HCT116 (cell line): ENCODE measurements around the gene PLD3. TPM values are rescaled to one million over a fixed set of nuclear protein-coding genes. Genes with fewer than 3 reads are reported as not detected.

ENCODE experiments used
- ATAC-seq: fragments of 200-7000 bp; cut with Tn5 transposase; 2 replicates; pipeline ENCODE4 v1.9.1; 2020; ENCODE audit warnings: mild to moderate bottlenecking, moderate library complexity
- BruUV-seq: library from RNA; stranded (reverse); fragments of 400-500 nt; replicated peaks from 2 replicates; lab custom pipeline; 2021; lab: Mats Ljungman, UMichigan
- CTCF ChIA-PET: fragments of 300-600 bp; sonication (Branson Sonifier 250); formaldehyde crosslinking; loops from one replicate; lab custom pipeline; 2021; ENCODE audit warnings: antibody characterized with exemption; lab: Charles Lee
- POLR2A ChIA-PET: fragments of 300-600, 350-600 bp; sonication (Branson Sonifier 250); formaldehyde crosslinking; loops from one replicate; lab custom pipeline; 2021; ENCODE audit warnings: antibody characterized with exemption; lab: Charles Lee
- RAD21 ChIA-PET, 2 experiments: fragments of 300-600 bp; sonication (Branson Sonifier 250); formaldehyde crosslinking; loops; one replicate each; lab custom pipeline; 2023; ENCODE audit warnings: low total read pairs in 2 of 2; ENCODE audit not compliant: uncharacterized antibody in 2 of 2, unreplicated experiment in 2 of 2, low non-redundant PET in 1 of 2; lab: Charles Lee
- DNase-seq: peaks from one replicate; pipeline ENCODE4 v3.0.0-alpha.2; 2010; ENCODE audit warnings: low read depth, low spot score
- H2AFZ ChIP-seq: fragments of 200-600 bp; shearing (Covaris generic), sonication (generic); 2 replicates; pipeline ENCODE4 v1.6.1; 2017; ENCODE audit warnings: low read depth, mixed run types, mixed read lengths, antibody characterized with exemption, low read length; ENCODE audit not compliant: poor library complexity, severe bottlenecking
- H3K27ac ChIP-seq: 2 replicates; pipeline ENCODE4 v1.5.1; 2012; ENCODE audit warnings: low read depth, low read length
- H3K27me3 ChIP-seq: fragments of 200-600 bp; sonication (generic); 2 replicates; pipeline ENCODE4 v1.6.1; 2016; ENCODE audit warnings: mixed run types, low read length, mixed read lengths; ENCODE audit not compliant: insufficient read depth
- H3K36me3 ChIP-seq, 2 experiments: fragments of 200-500 bp in 1 of 2; fragments of 200-600 bp in 1 of 2; sonication (Bioruptor generic) in 1 of 2; sonication (generic) in 1 of 2; 2 replicates each; pipeline versions ENCODE4 v1.5.1 to v1.6.1; 2014 to 2016; ENCODE audit warnings: low read length in 2 of 2, inconsistent platforms in 1 of 2, mixed read lengths in 1 of 2, mixed run types in 1 of 2; ENCODE audit not compliant: insufficient read depth in 2 of 2, control insufficient read depth in 1 of 2
- H3K4me1 ChIP-seq, 2 experiments: fragments of 200-600 bp in 1 of 2; sonication (generic) in 1 of 2; 2 replicates each; pipeline versions ENCODE4 v1.5.1 to v1.6.1; 2012 to 2017; ENCODE audit warnings: low read length in 2 of 2, inconsistent platforms in 1 of 2, mild to moderate bottlenecking in 1 of 2, mixed read lengths in 1 of 2, mixed run types in 1 of 2, moderate library complexity in 1 of 2; ENCODE audit not compliant: insufficient read depth in 2 of 2, control insufficient read depth in 1 of 2
- H3K4me2 ChIP-seq: fragments of 200-600 bp; sonication (generic); 2 replicates; pipeline ENCODE4 v1.6.1; 2017; ENCODE audit warnings: mixed run types, low read length, mixed read lengths
- H3K4me3 ChIP-seq, 2 experiments: fragments of 200-600 bp in 1 of 2; sonication (generic) in 1 of 2; replicated peaks in 1 of 2; 2 replicates each; pipeline ENCODE4 v1.5.1; 2011 to 2016; ENCODE audit warnings: low read length in 2 of 2, control low read depth in 1 of 2, low read depth in 1 of 2, mild to moderate bottlenecking in 1 of 2, mixed read lengths in 1 of 2, mixed run types in 1 of 2
- H3K79me2 ChIP-seq: fragments of 200-600 bp; sonication (generic); 2 replicates; pipeline ENCODE4 v1.6.1; 2017; ENCODE audit warnings: mild to moderate bottlenecking, mixed run types, low read length, moderate library complexity, mixed read lengths; ENCODE audit not compliant: insufficient read depth
- H3K9ac ChIP-seq: fragments of 200-600 bp; sonication (generic); 2 replicates; pipeline ENCODE4 v1.6.1; 2016; ENCODE audit warnings: low read length, mixed read lengths
- H3K9me2 ChIP-seq: fragments of 200-600 bp; sonication (generic), shearing (Covaris generic); 2 replicates; pipeline ENCODE4 v1.6.1; 2017; ENCODE audit warnings: mixed run types, mild to moderate bottlenecking, moderate library complexity; ENCODE audit not compliant: insufficient read depth
- H3K9me3 ChIP-seq, 2 experiments: fragments of 200-500 bp in 1 of 2; fragments of 200-600 bp in 1 of 2; sonication (Bioruptor generic) in 1 of 2; sonication (generic) in 1 of 2; 2 replicates each; pipeline ENCODE4 v1.6.1; 2014 to 2017; ENCODE audit warnings: low read length in 2 of 2, mixed read lengths in 2 of 2, inconsistent platforms in 1 of 2, low read depth in 1 of 2, mild to moderate bottlenecking in 1 of 2, mixed run types in 1 of 2, moderate library complexity in 1 of 2; ENCODE audit not compliant: control insufficient read depth in 1 of 2, insufficient read depth in 1 of 2
- H4K20me1 ChIP-seq: fragments of 200-600 bp; sonication (generic), shearing (Covaris generic); 2 replicates; pipeline ENCODE4 v1.6.1; 2017; ENCODE audit warnings: mixed run types, mild to moderate bottlenecking, moderate library complexity; ENCODE audit not compliant: insufficient read depth
- CBX3 ChIP-seq: IDR thresholded peaks from 2 replicates; pipeline ENCODE4 v1.6.1; 2012; ENCODE audit warnings: low read depth
- CEBPB ChIP-seq: IDR thresholded peaks from 2 replicates; pipeline ENCODE4 v1.6.1; 2012; ENCODE audit warnings: low read depth
- EGR1 ChIP-seq: IDR thresholded peaks from 2 replicates; pipeline ENCODE4 v1.6.1; 2012; ENCODE audit warnings: low read depth
- ELF1 ChIP-seq: IDR thresholded peaks from 2 replicates; pipeline ENCODE4 v1.6.1; 2012; ENCODE audit warnings: low read depth, borderline replicate concordance
- EZH2 ChIP-seq: fragments of 200-600 bp; sonication (generic); IDR thresholded peaks from 2 replicates; pipeline ENCODE4 v1.6.1; 2017; ENCODE audit warnings: antibody characterized with exemption, mixed run types
- EZH2phosphoT487 ChIP-seq: fragments of 200-600 bp; IDR thresholded peaks from 2 replicates; pipeline ENCODE4 v1.6.1; 2018; ENCODE audit warnings: antibody characterized with exemption, borderline replicate concordance
- FOSL1 ChIP-seq: IDR thresholded peaks from 2 replicates; pipeline ENCODE4 v1.6.1; 2012; ENCODE audit warnings: low read depth
- JUND ChIP-seq: IDR thresholded peaks from 2 replicates; pipeline ENCODE4 v1.6.1; 2012
- POLR2A ChIP-seq: IDR thresholded peaks from 2 replicates; pipeline ENCODE4 v1.7.0; 2011; ENCODE audit warnings: borderline replicate concordance; ENCODE audit not compliant: insufficient read depth, insufficient read length; ENCODE audit errors: extremely low read depth
- POLR2AphosphoS5 ChIP-seq: IDR thresholded peaks from 2 replicates; pipeline ENCODE4 v1.6.1; 2011; ENCODE audit warnings: mild to moderate bottlenecking, low read depth, low read length, moderate library complexity
- SIN3A ChIP-seq: IDR thresholded peaks from 2 replicates; pipeline ENCODE4 v1.6.1; 2012; ENCODE audit warnings: low read depth
- SP1 ChIP-seq: IDR thresholded peaks from 2 replicates; pipeline ENCODE4 v1.6.1; 2012; ENCODE audit warnings: low read depth
- SRF ChIP-seq: IDR thresholded peaks from 2 replicates; pipeline ENCODE4 v1.6.1; 2012; ENCODE audit warnings: low read depth
- TCF7L2 ChIP-seq: IDR thresholded peaks from 2 replicates; pipeline ENCODE4 v1.7.0; 2011; ENCODE audit warnings: borderline replicate concordance, inconsistent platforms; ENCODE audit not compliant: insufficient read depth, insufficient read length; ENCODE audit errors: extremely low read depth
- YY1 ChIP-seq: IDR thresholded peaks from 2 replicates; pipeline ENCODE4 v1.6.1; 2011; ENCODE audit warnings: low read length, low read depth, moderate library complexity, mild to moderate bottlenecking; ENCODE audit not compliant: insufficient replicate concordance; ENCODE audit errors: extremely low read depth
- ZFX ChIP-seq: fragments of 450-650 bp; IDR thresholded peaks from 2 replicates; pipeline ENCODE4 v1.6.1; 2017
- intact Hi-C: fragments of 100-400 bp; cut with micrococcal nuclease; formaldehyde crosslinking; loops from 2 replicates; pipeline ENCODE4 v1.10.0; 2022
- total RNA-seq: library from RNA; stranded (reverse); gene quantifications from one replicate; pipeline ENCODE4 v1.2.1, GENCODE V29; 2021; ENCODE audit not compliant: unreplicated experiment
- TF ChIP-seq, protein P1 (sequence below), 3 experiments: fragments of 200-600 bp in 1 of 3; sonication (generic) in 1 of 3; IDR thresholded peaks in 2 of 3; conservative IDR thresholded peaks in 1 of 3; 2 replicates each; pipeline ENCODE4 v1.5.1; 2012 to 2017; ENCODE audit warnings: low read depth in 2 of 3, low read length in 2 of 3, antibody characterized with exemption in 1 of 3, borderline replicate concordance in 1 of 3, control low read depth in 1 of 3, mild to moderate bottlenecking in 1 of 3, mixed read lengths in 1 of 3, mixed run types in 1 of 3, moderate library complexity in 1 of 3; ENCODE audit not compliant: insufficient read depth in 1 of 3
- TF ChIP-seq, protein P2 (sequence below): IDR thresholded peaks from 2 replicates; pipeline ENCODE4 v1.6.1; 2012
- TF ChIP-seq, protein P3 (sequence below): IDR thresholded peaks from 2 replicates; pipeline ENCODE4 v1.6.1; 2011; ENCODE audit warnings: mild to moderate bottlenecking, low read length, moderate library complexity; ENCODE audit not compliant: insufficient replicate concordance; ENCODE audit errors: extremely low read depth

Gene PLD3
- total RNA-seq, 1 experiment from 2014 or later = 123 TPM

DNA sequence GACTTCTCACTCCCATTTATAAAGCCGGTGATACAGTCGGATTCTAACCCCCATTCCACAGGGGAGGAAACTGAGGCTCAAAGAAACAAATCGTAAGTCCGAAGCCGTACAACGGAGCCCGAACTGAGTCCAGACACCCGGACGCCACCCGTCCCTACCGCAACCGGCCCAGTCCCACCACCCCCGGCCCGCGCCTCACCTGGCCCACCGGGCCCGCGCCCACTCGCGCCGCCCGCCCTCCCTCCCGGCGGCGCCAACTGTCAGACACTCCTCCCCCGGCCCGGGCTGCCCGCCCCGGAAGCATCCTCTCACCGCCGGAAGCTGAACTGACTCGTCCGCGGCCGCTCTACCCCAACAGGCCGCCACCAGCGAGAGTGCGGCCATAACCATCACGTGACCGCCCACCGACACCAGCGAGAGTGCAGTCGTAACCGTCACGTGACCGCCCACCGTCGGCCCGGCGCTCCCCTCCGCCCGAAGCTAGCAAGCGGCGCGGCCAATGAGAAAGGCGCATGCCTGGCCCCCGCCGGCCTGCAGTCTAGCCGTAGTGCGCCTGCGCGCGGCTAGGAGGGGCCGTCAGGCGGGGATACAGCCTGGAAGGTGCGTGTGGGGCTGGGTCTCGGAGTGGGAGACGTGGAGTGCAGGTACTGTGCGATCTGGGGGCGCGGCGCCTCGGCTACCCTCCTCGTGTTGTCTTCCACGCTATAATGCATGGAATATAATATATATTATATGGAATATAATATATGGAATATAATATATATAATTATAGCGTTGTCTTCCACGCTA is at the start of gene PLD3, which contains the start of gene C19orf47 (continued):
- TF ChIP-seq JUND = no peak
- TF ChIP-seq POLR2A = peak; percentile 76
- TF ChIP-seq YY1 = peak; percentile 92
- no peak for TF ChIP-seq EZH2phosphoT487
- TF ChIP-seq SIN3A = peak; percentile 62
- TF ChIP-seq TCF7L2 = peak; percentile 27
- TF ChIP-seq CBX3 = no peak
- no peak for TF ChIP-seq FOSL1
- peak; percentile 27; the same call in 1 of the 2 replicates for TF ChIP-seq ZFX
- TF ChIP-seq CEBPB = no peak

DNA sequence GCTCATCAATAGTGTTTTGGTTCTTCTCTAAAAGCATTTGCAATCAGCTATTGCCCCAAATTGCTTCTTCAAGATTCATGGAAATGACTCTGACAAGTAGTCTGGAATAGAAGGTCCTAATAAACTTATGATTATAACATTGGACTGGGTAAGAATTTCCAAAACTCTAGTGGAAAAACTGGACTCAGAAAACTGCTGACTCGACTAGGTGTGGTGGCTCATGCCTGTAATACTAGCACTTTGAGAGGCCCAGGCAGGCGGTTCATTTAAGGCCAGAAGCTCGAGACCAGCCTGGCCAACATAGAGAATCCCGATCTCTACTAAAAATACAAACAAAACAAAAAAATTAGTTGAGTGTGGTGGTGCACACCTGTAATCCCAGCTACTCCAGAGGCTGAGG is 47.8 kb upstream of the PLD3 start:
- Histone ChIP-seq H3K4me1 (no peaks in the 10 kb centered on the region), H4K20me1 (no peaks in the 10 kb centered on the region), H2AFZ (no peak overlapping the region), H3K4me3 (no peak overlapping the region), H3K9me2 (no peaks in the 10 kb centered on the region), H3K79me2 (no peaks in the 10 kb centered on the region), H3K36me3 (no peaks in the 10 kb centered on the region; a peak in 1 of 4 replicates), H3K27me3 (no peaks in the 10 kb centered on the region), H3K4me2 (no peak overlapping the region), H3K9ac (no peak overlapping the region)
- ATAC-seq = no peak
- RAD21 ChIA-PET = no interaction called here
- POLR2A ChIA-PET = no interaction called here
- TF ChIP-seq, protein P1, sequence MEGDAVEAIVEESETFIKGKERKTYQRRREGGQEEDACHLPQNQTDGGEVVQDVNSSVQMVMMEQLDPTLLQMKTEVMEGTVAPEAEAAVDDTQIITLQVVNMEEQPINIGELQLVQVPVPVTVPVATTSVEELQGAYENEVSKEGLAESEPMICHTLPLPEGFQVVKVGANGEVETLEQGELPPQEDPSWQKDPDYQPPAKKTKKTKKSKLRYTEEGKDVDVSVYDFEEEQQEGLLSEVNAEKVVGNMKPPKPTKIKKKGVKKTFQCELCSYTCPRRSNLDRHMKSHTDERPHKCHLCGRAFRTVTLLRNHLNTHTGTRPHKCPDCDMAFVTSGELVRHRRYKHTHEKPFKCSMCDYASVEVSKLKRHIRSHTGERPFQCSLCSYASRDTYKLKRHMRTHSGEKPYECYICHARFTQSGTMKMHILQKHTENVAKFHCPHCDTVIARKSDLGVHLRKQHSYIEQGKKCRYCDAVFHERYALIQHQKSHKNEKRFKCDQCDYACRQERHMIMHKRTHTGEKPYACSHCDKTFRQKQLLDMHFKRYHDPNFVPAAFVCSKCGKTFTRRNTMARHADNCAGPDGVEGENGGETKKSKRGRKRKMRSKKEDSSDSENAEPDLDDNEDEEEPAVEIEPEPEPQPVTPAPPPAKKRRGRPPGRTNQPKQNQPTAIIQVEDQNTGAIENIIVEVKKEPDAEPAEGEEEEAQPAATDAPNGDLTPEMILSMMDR (IDR thresholded peaks at IDR 0.05 in 2 of 3, conservative IDR thresholded peaks at IDR 0.05 in 1 of 3; ENCODE audit: borderline replicate concordance in 1 of 3, insufficient read depth in 1 of 3, low read depth in 2 of 3, low read length in 2 of 3) = no peak
- TF ChIP-seq EZH2 = no peak
- TF ChIP-seq SRF = no peak
- no peak for TF ChIP-seq JUND
- TF ChIP-seq ELF1 = no peak
- TF ChIP-seq, protein P2, sequence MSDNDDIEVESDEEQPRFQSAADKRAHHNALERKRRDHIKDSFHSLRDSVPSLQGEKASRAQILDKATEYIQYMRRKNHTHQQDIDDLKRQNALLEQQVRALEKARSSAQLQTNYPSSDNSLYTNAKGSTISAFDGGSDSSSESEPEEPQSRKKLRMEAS = no peak
- TF ChIP-seq, protein P3, sequence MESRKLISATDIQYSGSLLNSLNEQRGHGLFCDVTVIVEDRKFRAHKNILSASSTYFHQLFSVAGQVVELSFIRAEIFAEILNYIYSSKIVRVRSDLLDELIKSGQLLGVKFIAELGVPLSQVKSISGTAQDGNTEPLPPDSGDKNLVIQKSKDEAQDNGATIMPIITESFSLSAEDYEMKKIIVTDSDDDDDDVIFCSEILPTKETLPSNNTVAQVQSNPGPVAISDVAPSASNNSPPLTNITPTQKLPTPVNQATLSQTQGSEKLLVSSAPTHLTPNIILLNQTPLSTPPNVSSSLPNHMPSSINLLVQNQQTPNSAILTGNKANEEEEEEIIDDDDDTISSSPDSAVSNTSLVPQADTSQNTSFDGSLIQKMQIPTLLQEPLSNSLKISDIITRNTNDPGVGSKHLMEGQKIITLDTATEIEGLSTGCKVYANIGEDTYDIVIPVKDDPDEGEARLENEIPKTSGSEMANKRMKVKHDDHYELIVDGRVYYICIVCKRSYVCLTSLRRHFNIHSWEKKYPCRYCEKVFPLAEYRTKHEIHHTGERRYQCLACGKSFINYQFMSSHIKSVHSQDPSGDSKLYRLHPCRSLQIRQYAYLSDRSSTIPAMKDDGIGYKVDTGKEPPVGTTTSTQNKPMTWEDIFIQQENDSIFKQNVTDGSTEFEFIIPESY = no peak
- TF ChIP-seq EGR1 = no peak
- no peak for TF ChIP-seq CBX3
- TF ChIP-seq ZFX = no peak
- TF ChIP-seq EZH2phosphoT487 = no peak
- TF ChIP-seq TCF7L2 = no peak
- TF ChIP-seq SP1 = no peak
- TF ChIP-seq SIN3A = no peak
- TF ChIP-seq POLR2AphosphoS5 = no peak
- no peak for TF ChIP-seq FOSL1
- TF ChIP-seq, all 23 proteins: peak for 0
- no TSS peak for BruUV-seq
- Histone ChIP-seq H3K27ac (no peak overlapping the region), H3K9me3 (no peaks in the 10 kb centered on the region)
- CTCF ChIA-PET = no interaction called here
- intact Hi-C loops = loop anchor here (10.0 kb wide), 1 partner anchor 224 kb away; no protein-coding TSS in a partner anchor
- DNase-seq = no peak
